Activated T-cell treated with anti-CD3 and anti-CD28 coated beads, Interleukin-2, amount 50 U/mL, for 4 hours (primary cell): ENCODE results near the gene UBE4B. TPM values are rescaled to one million over a fixed set of nuclear protein-coding genes. Genes with fewer than 3 reads are reported as not detected.

Experiments
- ATAC-seq, 2 donors: fragments of 200-7000 bp; cut with Tn5 transposase; one replicate each; pipeline ENCODE4 v1.10.0; 2021
- DNase-seq: peaks from one replicate; pipeline ENCODE4 v3.0.0-alpha.2; 2020
- H3K27me3 Mint-ChIP-seq: one replicate; pipeline ENCODE4 v1.8.0; 2021; ENCODE audit warnings: low read depth, mixed read lengths
- H3K36me3 Mint-ChIP-seq: one replicate; pipeline ENCODE4 v1.8.0; 2022; ENCODE audit warnings: mixed read lengths; ENCODE audit not compliant: insufficient read depth
- H3K4me1 Mint-ChIP-seq: one replicate; pipeline ENCODE4 v1.8.0; 2021; ENCODE audit warnings: low read depth, mixed read lengths
- H3K4me3 Mint-ChIP-seq: one replicate; pipeline ENCODE4 v1.8.0; 2021; ENCODE audit warnings: mild to moderate bottlenecking, moderate library complexity, mixed read lengths
- H3K9me3 Mint-ChIP-seq: one replicate; pipeline ENCODE4 v1.8.0; 2021; ENCODE audit warnings: mixed read lengths
- total RNA-seq, 3 donors: library from RNA; stranded (reverse); gene quantifications; one replicate each; pipeline ENCODE4 v1.2.1, GENCODE V29; 2021

Gene UBE4B
- total RNA-seq, 3 donors from 2014 or later = 31.5 to 35.9 (median 33.7) TPM

- no peak for ATAC-seq
- H3K4me1 Mint-ChIP-seq = peaks cover 6% of the 10 kb centered on the region
- no peak overlapping the region for H3K4me3 Mint-ChIP-seq
- DNase-seq = no peak
- peaks cover 22% of the 10 kb centered on the region for H3K36me3 Mint-ChIP-seq
- H3K9me3 Mint-ChIP-seq = no peaks in the 10 kb centered on the region
- no peaks in the 10 kb centered on the region for H3K27me3 Mint-ChIP-seq
Observed at GRCh38 chr1:10052347-10052746, 19.6 kb downstream of the UBE4B start.

- H3K36me3 Mint-ChIP-seq = peaks cover 23% of the 10 kb centered on the region
- no peak overlapping the region for H3K4me3 Mint-ChIP-seq
- no peak for DNase-seq
- H3K9me3 Mint-ChIP-seq = no peaks in the 10 kb centered on the region
- ATAC-seq = no peak
- H3K27me3 Mint-ChIP-seq = no peaks in the 10 kb centered on the region
- H3K4me1 Mint-ChIP-seq = peaks cover 4% of the 10 kb centered on the region
Observed at GRCh38 chr1:10054465-10054864, 21.7 kb downstream of the UBE4B start.

GRCh38 chr1:10056599-10056987 is 23.8 kb downstream of the UBE4B start:
- ATAC-seq (no peak), DNase-seq (no peak)
- Mint-ChIP-seq H3K4me3 (no peak overlapping the region), H3K27me3 (no peaks in the 10 kb centered on the region), H3K9me3 (no peaks in the 10 kb centered on the region), H3K36me3 (peaks cover 16% of the 10 kb centered on the region), H3K4me1 (peaks cover 4% of the 10 kb centered on the region)

GRCh38 chr1:10057343-10057742 is 24.6 kb downstream of the UBE4B start:
- H3K36me3 Mint-ChIP-seq = peaks cover 10% of the 10 kb centered on the region
- no peaks in the 10 kb centered on the region for H3K9me3 Mint-ChIP-seq
- ATAC-seq (no peak), DNase-seq (no peak)
- H3K4me1 Mint-ChIP-seq = peaks cover 4% of the 10 kb centered on the region
- no peak overlapping the region for H3K4me3 Mint-ChIP-seq
- H3K27me3 Mint-ChIP-seq = no peaks in the 10 kb centered on the region

- peaks cover 6% of the 10 kb centered on the region for H3K36me3 Mint-ChIP-seq
- H3K27me3 Mint-ChIP-seq = no peaks in the 10 kb centered on the region
- H3K4me3 Mint-ChIP-seq = no peak overlapping the region
- ATAC-seq (no peak), DNase-seq (no peak)
- peaks cover 4% of the 10 kb centered on the region for H3K4me1 Mint-ChIP-seq
- no peaks in the 10 kb centered on the region for H3K9me3 Mint-ChIP-seq
Observed at GRCh38 chr1:10057796-10058195, 25.0 kb downstream of the UBE4B start.

- Mint-ChIP-seq H3K27me3 (no peaks in the 10 kb centered on the region), H3K9me3 (no peaks in the 10 kb centered on the region), H3K4me1 (peaks cover 9% of the 10 kb centered on the region), H3K36me3 (peaks cover 10% of the 10 kb centered on the region), H3K4me3 (no peak overlapping the region)
- no peak for ATAC-seq
- DNase-seq = no peak
Observed at GRCh38 chr1:10059342-10059718, 26.6 kb downstream of the UBE4B start.

- H3K4me3 Mint-ChIP-seq = no peak overlapping the region
- H3K9me3 Mint-ChIP-seq = no peaks in the 10 kb centered on the region
- no peaks in the 10 kb centered on the region for H3K27me3 Mint-ChIP-seq
- H3K4me1 Mint-ChIP-seq = peaks cover 13% of the 10 kb centered on the region
- DNase-seq (no peak), ATAC-seq (no peak)
- peaks cover 9% of the 10 kb centered on the region for H3K36me3 Mint-ChIP-seq
Observed at GRCh38 chr1:10060311-10061100, 27.7 kb downstream of the UBE4B start.

- H3K27me3 Mint-ChIP-seq = no peaks in the 10 kb centered on the region
- H3K9me3 Mint-ChIP-seq = no peaks in the 10 kb centered on the region
- no peak for ATAC-seq
Observed at GRCh38 chr1:10061276-10061675, 28.5 kb downstream of the UBE4B start.

GRCh38 chr1:10063878-10064277 is 31.1 kb downstream of the UBE4B start:
- DNase-seq = no peak
- Mint-ChIP-seq H3K4me3 (no peak overlapping the region), H3K4me1 (peaks cover 16% of the 10 kb centered on the region), H3K36me3 (peaks cover 5% of the 10 kb centered on the region), H3K9me3 (no peaks in the 10 kb centered on the region), H3K27me3 (no peaks in the 10 kb centered on the region)
- no peak for ATAC-seq

More at GRCh38 chr1:10061276-10061675, 28.5 kb downstream of the UBE4B start:
- Mint-ChIP-seq H3K4me3 (no peak overlapping the region), H3K36me3 (peaks cover 9% of the 10 kb centered on the region), H3K4me1 (peaks cover 13% of the 10 kb centered on the region)
- DNase-seq = no peak

- no peak overlapping the region for H3K4me3 Mint-ChIP-seq
- H3K9me3 Mint-ChIP-seq = no peaks in the 10 kb centered on the region
- no peak for ATAC-seq
- no peaks in the 10 kb centered on the region for H3K27me3 Mint-ChIP-seq
- H3K4me1 Mint-ChIP-seq = peaks cover 17% of the 10 kb centered on the region
- DNase-seq = no peak
- H3K36me3 Mint-ChIP-seq = peaks cover 9% of the 10 kb centered on the region
Observed at GRCh38 chr1:10064416-10065343, 31.9 kb downstream of the UBE4B start.

GRCh38 chr1:10065344-10065685 is 32.6 kb downstream of the UBE4B start:
- DNase-seq (no peak), ATAC-seq (no peak)
- Mint-ChIP-seq H3K27me3 (no peaks in the 10 kb centered on the region), H3K9me3 (no peaks in the 10 kb centered on the region), H3K4me3 (no peak overlapping the region), H3K36me3 (peaks cover 9% of the 10 kb centered on the region), H3K4me1 (peaks cover 17% of the 10 kb centered on the region)

- H3K36me3 Mint-ChIP-seq = peaks cover 9% of the 10 kb centered on the region
- H3K4me3 Mint-ChIP-seq = no peak overlapping the region
- no peaks in the 10 kb centered on the region for H3K27me3 Mint-ChIP-seq
- no peak for ATAC-seq
- peaks cover 17% of the 10 kb centered on the region for H3K4me1 Mint-ChIP-seq
- DNase-seq = no peak
- no peaks in the 10 kb centered on the region for H3K9me3 Mint-ChIP-seq
Observed at GRCh38 chr1:10065760-10066159, 33.0 kb downstream of the UBE4B start.

GRCh38 chr1:10068605-10069294 is 36.0 kb downstream of the UBE4B start:
- H3K4me3 Mint-ChIP-seq = no peak overlapping the region
- H3K36me3 Mint-ChIP-seq = peaks cover 12% of the 10 kb centered on the region
- no peak for DNase-seq
- H3K4me1 Mint-ChIP-seq = peaks cover 17% of the 10 kb centered on the region
- no peaks in the 10 kb centered on the region for H3K9me3 Mint-ChIP-seq
- no peaks in the 10 kb centered on the region for H3K27me3 Mint-ChIP-seq
- ATAC-seq = no peak

GRCh38 chr1:10070206-10070605 is 37.4 kb downstream of the UBE4B start:
- DNase-seq (no peak), ATAC-seq (no peak)
- H3K36me3 Mint-ChIP-seq = peaks cover 14% of the 10 kb centered on the region
- H3K4me3 Mint-ChIP-seq = no peak overlapping the region
- H3K27me3 Mint-ChIP-seq = no peaks in the 10 kb centered on the region
- no peaks in the 10 kb centered on the region for H3K9me3 Mint-ChIP-seq
- H3K4me1 Mint-ChIP-seq = peaks cover 17% of the 10 kb centered on the region
